Heart right ventricle (tissue), 16 donors: ENCODE results near the gene ZFAND3. TPM values are rescaled to one million over a fixed set of nuclear protein-coding genes. Genes with fewer than 3 reads are reported as not detected.

Experiments
- ATAC-seq, 8 donors: fragments of 200-7000 bp; cut with Tn5 transposase; one replicate each; pipeline ENCODE4 v1.9.1; 2020; ENCODE audit warnings: mild to moderate bottlenecking in 8 of 8, moderate library complexity in 8 of 8, moderate number of reproducible peaks in 1 of 8
- DNase-seq, 2 donors: peaks; one replicate each; pipeline ENCODE4 v3.0.0-alpha.2; 2020
- H3K27ac ChIP-seq, 10 donors: fragments of 200-600 bp; sonication (generic) in 2 of 10; one replicate each; pipeline versions ENCODE4 v1.5.0 to v1.8.0; 2020 to 2022; ENCODE audit warnings: mild to moderate bottlenecking in 3 of 10
- H3K27me3 ChIP-seq, 7 donors: fragments of 200-600 bp; one replicate each; pipeline ENCODE4 v1.8.0; 2021 to 2022; ENCODE audit warnings: mild to moderate bottlenecking in 2 of 7
- H3K36me3 ChIP-seq, 9 donors: fragments of 200-600 bp; sonication (generic) in 1 of 9; one replicate each; pipeline versions ENCODE4 v1.5.0 to v1.8.0; 2020 to 2022; ENCODE audit warnings: mild to moderate bottlenecking in 2 of 9
- H3K4me1 ChIP-seq, 9 donors: fragments of 200-600 bp; sonication (generic) in 1 of 9; one replicate each; pipeline versions ENCODE4 v1.5.0 to v1.8.0; 2020 to 2022; ENCODE audit warnings: mild to moderate bottlenecking in 4 of 9
- H3K4me3 ChIP-seq, 10 donors: fragments of 200-600 bp; sonication (generic) in 2 of 10; one replicate each; pipeline versions ENCODE4 v1.5.0 to v1.8.0; 2020 to 2022; ENCODE audit warnings: mild to moderate bottlenecking in 7 of 10, moderate library complexity in 2 of 10
- H3K9me3 ChIP-seq, 11 donors: fragments of 200-600 bp in 10 of 11; sonication (generic) in 2 of 11; one replicate each; pipeline versions ENCODE4 v1.5.0 to v1.8.0; 2013 to 2022; ENCODE audit warnings: mild to moderate bottlenecking in 2 of 11, control low read depth in 1 of 11, moderate library complexity in 1 of 11
- CTCF ChIP-seq, 9 donors: fragments of 200-600 bp; sonication (generic) in 2 of 9; IDR thresholded peaks; one replicate each; pipeline versions ENCODE4 v1.5.0 to v1.8.0; 2021 to 2022; ENCODE audit warnings: antibody characterized with exemption in 9 of 9, mild to moderate bottlenecking in 5 of 9, moderate library complexity in 1 of 9
- WGBS, 2 donors: extraction: QIAGEN DNeasy Blood & Tissue Kit; methylation state at CpG; one replicate each; pipeline ENCODE4 v1.1.7; 2013; ENCODE audit warnings: inconsistent platforms in 1 of 2; 5-methylcytosine and 5-hydroxymethylcytosine counted together
- intact Hi-C, 10 donors: fragments of 100-400 bp; cut with DNase I; formaldehyde crosslinking; loops; one replicate each; pipeline versions ENCODE4 v1.11.1 to v1.14.2; 2022
- polyA plus RNA-seq, 2 donors: library from polyadenylated mRNA; stranded (reverse); fragments of 200-250 nt; gene quantifications; one replicate each; pipeline ENCODE4 v1.2.3, GENCODE V29; 2013
- total RNA-seq, 10 donors: library from RNA; stranded (reverse); fragmentation: NEBNext Ultra II Directional in 3 of 10; extraction: Animal tissue kit (Norgen Biotek cat#: 25700) in 3 of 10; gene quantifications; one replicate each; pipeline versions ENCODE4 v1.2.1 to v1.2.4, GENCODE V29; 2021 to 2023
- donor health status: Arrhythmogenic right ventricular cardiomyopathy.
- donor health status: ischemic (EF 13 %, LVEDD 7.1; RV severe dilation, severe dysfunction).
- donor health status: healthy with polysubstance abuse.
- donor health status: DM: no; HTN: yes; CAD: no.
- donor health status: DM: no; HTN: no; CAD: no.
- donor health status: ischemic (EF 25% LVEDD 6.9; RV normal size, moderate dysfunction).
- donor health status: ischemic (EF 25% LVEDD 5.7; RV mildly dilated, moderate dysfunction).
- donor health status: healthy.
- donor health status: DM: yes; HTN: yes; CAD: no.
- donor health status: Ischemic cardiomyopathy.
- donor health status: ischemic (EF 35%, LVEDD 5.7; RV mildly dilated, moderate dysfunction).
- donor health status: nonischemic (EF 11% LVEDD 7.7; RV severe dilation, severe dysfunction).
- donor health status: DM: yes; HTN: yes; CAD: no.
- donor health status: PGD.
- donor health status: ischemic (EF 29% LVEDD 5.4; RV normal size, mild dysfunction).
- donor health status: nonischemic (EF 23%, LVEDD 6.1; RV moderate dilation, normal function).

Gene ZFAND3
- total and polyA plus RNA-seq, 12 donors, result 24.4 to 123 (median 105) TPM

DNA sequence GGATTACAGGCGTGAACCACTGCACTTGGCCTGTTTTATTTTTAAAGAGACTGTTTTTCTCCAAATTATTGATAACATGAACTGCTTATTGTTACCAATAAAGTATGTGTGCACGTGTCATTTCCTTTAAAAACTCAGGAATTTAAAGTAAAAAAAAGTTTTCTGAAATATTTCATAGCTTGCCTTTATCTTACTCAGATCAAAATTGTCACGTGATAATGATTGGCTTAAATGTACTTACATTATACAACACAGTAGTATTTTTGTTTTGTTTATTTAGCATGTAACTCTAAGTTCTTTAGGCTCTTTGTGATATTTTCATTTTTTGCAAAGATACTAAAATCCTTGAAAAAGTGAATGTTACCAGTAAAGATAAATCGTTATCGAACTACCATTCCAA is 174.1 kb downstream of the ZFAND3 start:
- ATAC-seq, result no peak
- no peaks in the 10 kb centered on the region for H3K36me3 ChIP-seq
- no peaks in the 10 kb centered on the region for H3K9me3 ChIP-seq
- H3K27ac ChIP-seq, result no peak overlapping the region
- DNase-seq, result no peak
- 82 to 83% methylated on average over 5 of the region's 5 CpGs for WGBS, 2 donors
- no peak for TF ChIP-seq CTCF (IDR thresholded peaks at IDR 0.05)
- H3K4me1 ChIP-seq, result peaks cover 6 to 89% (median 48%) of the 10 kb centered on the region in 9 donors
- no peak overlapping the region for H3K4me3 ChIP-seq
- H3K27me3 ChIP-seq, result no peaks in the 10 kb centered on the region
- intact Hi-C loops, result loop anchor here in 1 of 10 donors (10.0 kb wide), 1 partner anchor 169 kb away; no protein-coding TSS in a partner anchor

DNA sequence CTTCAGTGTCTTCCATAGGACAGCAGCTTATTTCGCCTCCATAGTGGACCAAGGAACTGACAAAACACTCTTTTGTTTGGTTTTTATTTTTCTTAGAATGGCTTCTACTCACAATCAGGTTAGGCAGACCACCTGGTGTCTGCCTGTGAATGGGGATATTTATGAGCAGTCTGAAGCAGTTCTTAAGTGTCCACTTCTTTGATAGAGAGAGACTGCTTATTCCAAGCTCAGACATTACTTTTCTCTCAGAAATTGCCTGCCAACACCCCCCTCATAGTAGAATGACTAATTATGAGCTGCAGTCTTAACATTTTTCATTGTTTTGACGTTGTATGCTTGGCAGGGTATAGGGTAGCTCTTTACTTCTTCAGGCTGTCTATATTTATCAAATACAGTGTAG is 174.7 kb downstream of the ZFAND3 start:
- no peak for TF ChIP-seq CTCF (IDR thresholded peaks at IDR 0.05)
- Histone ChIP-seq H3K27me3 (no peaks in the 10 kb centered on the region), H3K4me1 (peaks cover 6 to 83% (median 42%) of the 10 kb centered on the region in 9 donors), H3K27ac (no peak overlapping the region), H3K36me3 (no peaks in the 10 kb centered on the region), H3K9me3 (no peaks in the 10 kb centered on the region), H3K4me3 (no peak overlapping the region)
- WGBS, 2 donors, result 65 to 69% methylated on average over 2 of the region's 2 CpGs
- no peak for DNase-seq
- intact Hi-C loops, result loop anchor here in 1 of 10 donors (10.0 kb wide), 1 partner anchor 169 kb away; no protein-coding TSS in a partner anchor
- ATAC-seq, result no peak

DNA sequence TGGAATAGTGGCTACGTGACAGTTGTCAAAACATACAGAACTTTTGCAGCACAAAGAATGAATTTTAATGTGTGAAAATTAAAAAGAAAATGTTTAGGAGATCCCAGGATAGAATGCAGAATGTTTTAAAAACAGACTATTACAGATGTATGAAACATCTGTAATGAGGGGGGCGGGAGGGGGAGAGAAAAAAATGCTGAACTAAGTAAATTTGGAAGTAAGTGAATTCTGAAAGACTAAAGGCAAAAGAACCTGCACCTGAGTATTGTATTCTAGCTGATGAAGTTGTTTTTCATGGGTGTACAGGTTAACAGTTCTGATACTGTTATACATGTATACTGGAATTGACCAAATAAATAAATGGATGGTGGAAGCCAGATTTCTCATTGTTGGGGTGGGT is 178.8 kb downstream of the ZFAND3 start:
- no peak for ATAC-seq
- H3K27ac ChIP-seq, result no peak overlapping the region
- intact Hi-C loops, result loop anchor here in 1 of 10 donors (10.0 kb wide), 1 partner anchor 174 kb away; no protein-coding TSS in a partner anchor

DNA sequence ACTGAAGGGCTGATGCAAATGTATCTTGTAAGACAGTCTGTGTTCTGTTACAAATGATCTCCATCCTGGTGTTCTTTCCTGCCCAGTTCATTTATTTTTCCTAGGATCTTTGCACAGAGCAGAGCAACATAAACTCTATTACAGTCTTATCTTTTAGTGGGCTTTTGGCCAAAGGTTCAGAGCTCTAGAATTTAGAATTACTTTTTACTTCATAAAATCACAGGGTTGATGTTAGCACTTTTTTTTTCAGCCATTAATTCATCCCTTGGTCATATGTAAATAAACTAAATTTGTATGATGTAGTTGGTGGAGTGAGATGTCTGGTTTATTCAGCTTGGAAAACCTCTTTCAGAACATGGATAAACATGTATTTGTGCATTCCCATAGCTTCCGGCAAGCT is 181.9 kb downstream of the ZFAND3 start:
- DNase-seq (no peak), ATAC-seq (peak in 2 of 8 donors; percentile 16 to 19)
- Histone ChIP-seq H3K9me3 (no peaks in the 10 kb centered on the region), H3K27ac (no peak overlapping the region), H3K36me3 (no peaks in the 10 kb centered on the region), H3K4me3 (no peak overlapping the region), H3K4me1 (peaks cover 0 to 26% (median 14%) of the 10 kb centered on the region in 9 donors), H3K27me3 (no peaks in the 10 kb centered on the region)
- intact Hi-C loops, result loop anchor here in 1 of 10 donors (10.0 kb wide), 1 partner anchor 187 kb away; the partner anchor contains the start of gene ZFAND3
- no peak for TF ChIP-seq CTCF (IDR thresholded peaks at IDR 0.05)
- WGBS, 2 donors, result 50 to 68% methylated on average over 1 of the region's 1 CpG

More for the DNA sequence above, 178.8 kb downstream of the ZFAND3 start:
- 99 to 100% methylated on average over 2 of the region's 2 CpGs for WGBS, 2 donors
- DNase-seq, result no peak
- no peaks in the 10 kb centered on the region for H3K27me3 ChIP-seq
- no peak for TF ChIP-seq CTCF (IDR thresholded peaks at IDR 0.05)
- no peaks in the 10 kb centered on the region for H3K9me3 ChIP-seq
- no peak overlapping the region for H3K4me3 ChIP-seq
- no peaks in the 10 kb centered on the region for H3K36me3 ChIP-seq
- H3K4me1 ChIP-seq, result peaks cover 0 to 57% (median 29%) of the 10 kb centered on the region in 9 donors
